Karpas-422 (cell line): ENCODE data around the gene HS3ST6. TPM values are rescaled to one million over a fixed set of nuclear protein-coding genes. Genes with fewer than 3 reads are reported as not detected.
A peak's percentile ranks its signal among the peaks of the same experiment; 100 is the strongest.

ENCODE experiments used
- DNase-seq: peaks from one replicate; pipeline ENCODE4 v3.0.0-alpha.2; 2015
- H2AFZ ChIP-seq: fragments of 200-600 bp; sonication (generic); 2 replicates; pipeline ENCODE4 v1.6.1; 2014; ENCODE audit warnings: antibody characterized with exemption, low read length, mixed read lengths
- H3K27ac ChIP-seq: fragments of 200-600 bp; sonication (generic); 2 replicates; pipeline ENCODE4 v1.5.1; 2014; ENCODE audit warnings: mild to moderate bottlenecking, low read length, moderate library complexity
- H3K27me3 ChIP-seq: fragments of 200-600 bp; sonication (generic); 2 replicates; pipeline ENCODE4 v1.6.1; 2014; ENCODE audit warnings: low read length, mixed read lengths
- H3K36me3 ChIP-seq: fragments of 200-600 bp; sonication (generic); 2 replicates; pipeline ENCODE4 v1.6.1; 2014; ENCODE audit warnings: low read length, mixed read lengths; ENCODE audit not compliant: insufficient read depth
- H3K4me1 ChIP-seq: fragments of 200-600 bp; sonication (generic); 2 replicates; pipeline ENCODE4 v1.6.1; 2014; ENCODE audit warnings: mild to moderate bottlenecking, low read length, mixed read lengths
- H3K4me2 ChIP-seq: fragments of 200-600 bp; sonication (generic); 2 replicates; pipeline ENCODE4 v1.6.1; 2014; ENCODE audit warnings: low read length, low read depth, mild to moderate bottlenecking; ENCODE audit not compliant: poor library complexity, severe bottlenecking
- H3K4me3 ChIP-seq: fragments of 200-600 bp; sonication (generic); 2 replicates; pipeline ENCODE4 v1.5.1; 2014; ENCODE audit warnings: mild to moderate bottlenecking, antibody characterized with exemption, low read length, mixed read lengths
- H3K79me2 ChIP-seq: fragments of 200-600 bp; sonication (generic); 2 replicates; pipeline ENCODE4 v1.6.1; 2014; ENCODE audit warnings: mild to moderate bottlenecking, low read length, mixed read lengths
- H3K9ac ChIP-seq: fragments of 200-600 bp; sonication (generic); 2 replicates; pipeline ENCODE4 v1.6.0; 2014; ENCODE audit warnings: low read length
- H3K9me2 ChIP-seq: fragments of 200-600 bp; sonication (generic), shearing (Covaris generic); replicated peaks from 2 replicates; pipeline ENCODE4 v1.6.0; 2014; ENCODE audit warnings: mild to moderate bottlenecking, low read length, moderate library complexity; ENCODE audit not compliant: insufficient read depth
- H3K9me3 ChIP-seq: fragments of 300-700, 200-600 bp; sonication (generic); 2 replicates; pipeline ENCODE4 v1.6.1; 2014; ENCODE audit warnings: low read length, mixed read lengths
- H4K20me1 ChIP-seq: fragments of 200-600 bp; sonication (generic); 2 replicates; pipeline ENCODE4 v1.6.1; 2014; ENCODE audit warnings: mild to moderate bottlenecking, antibody characterized with exemption, low read length, low read depth; ENCODE audit not compliant: insufficient read depth
- total RNA-seq: library from RNA; depleted of rRNA; stranded (reverse); fragments of >200 nt; shearing (Covaris generic); gene quantifications from 2 replicates; pipeline ENCODE4 v1.2.3, GENCODE V29; 2014; ENCODE audit warnings: low replicate concordance

The HS3ST6 gene
- total RNA-seq, 1 experiment from 2014 or later = not detected

DNA sequence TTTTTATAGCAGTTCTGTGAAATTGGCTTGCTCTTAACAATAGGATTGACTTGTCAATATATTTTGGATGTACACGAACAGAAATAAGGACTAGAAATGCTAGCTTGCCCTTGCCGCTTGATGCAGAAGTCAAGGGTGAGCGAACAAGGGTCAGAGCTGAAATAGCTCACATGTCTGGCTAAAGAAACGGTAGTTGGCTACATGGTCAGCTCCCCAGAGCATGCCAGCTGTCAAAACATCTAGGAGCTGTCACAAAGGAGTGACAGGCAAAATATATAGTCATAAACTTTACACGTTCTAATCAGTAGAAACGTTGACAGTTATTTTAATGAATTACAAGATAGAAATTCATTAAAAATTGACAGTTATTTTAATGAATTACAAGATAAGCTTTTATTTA, 43.4 kb downstream of the HS3ST6 start:
- Histone ChIP-seq H3K4me1 (no peaks in the 10 kb centered on the region), H3K4me3 (no peak overlapping the region), H4K20me1 (no peaks in the 10 kb centered on the region), H3K9me2 (no peaks in the 10 kb centered on the region), H3K79me2 (no peaks in the 10 kb centered on the region), H2AFZ (no peak overlapping the region), H3K36me3 (no peaks in the 10 kb centered on the region), H3K4me2 (no peak overlapping the region), H3K9ac (no peak overlapping the region), H3K27me3 (no peaks in the 10 kb centered on the region), H3K27ac (no peak overlapping the region), H3K9me3 (no peaks in the 10 kb centered on the region)
- DNase-seq = no peak

- H3K27me3 ChIP-seq = no peaks in the 10 kb centered on the region
- no peak within 1 kb of the TSS for H3K4me2 ChIP-seq
- no peaks in the 10 kb centered on the region for H3K9me3 ChIP-seq
- H3K79me2 ChIP-seq = no peaks in the 10 kb centered on the region
- H3K36me3 ChIP-seq = no peaks in the 10 kb centered on the region
- no peak within 1 kb of the TSS for H3K4me3 ChIP-seq
- H3K27ac ChIP-seq = no peak within 1 kb of the TSS
- no peak within 1 kb of the TSS for H3K9ac ChIP-seq
- no peak for DNase-seq
- H4K20me1 ChIP-seq = no peaks in the 10 kb centered on the region
- no peaks in the 10 kb centered on the region for H3K4me1 ChIP-seq
- H3K9me2 ChIP-seq = no peaks in the 10 kb centered on the region
- no peak within 1 kb of the TSS for H2AFZ ChIP-seq
Observed at GRCh38 chr16:1871974-1872635, 46.1 kb downstream of the HS3ST6 start, which contains the start of gene MEIOB. TSS of gene MEIOB (minus strand) at chr16:1872164. CDS start at chr16:1868175, 3,989 bp downstream.

DNA sequence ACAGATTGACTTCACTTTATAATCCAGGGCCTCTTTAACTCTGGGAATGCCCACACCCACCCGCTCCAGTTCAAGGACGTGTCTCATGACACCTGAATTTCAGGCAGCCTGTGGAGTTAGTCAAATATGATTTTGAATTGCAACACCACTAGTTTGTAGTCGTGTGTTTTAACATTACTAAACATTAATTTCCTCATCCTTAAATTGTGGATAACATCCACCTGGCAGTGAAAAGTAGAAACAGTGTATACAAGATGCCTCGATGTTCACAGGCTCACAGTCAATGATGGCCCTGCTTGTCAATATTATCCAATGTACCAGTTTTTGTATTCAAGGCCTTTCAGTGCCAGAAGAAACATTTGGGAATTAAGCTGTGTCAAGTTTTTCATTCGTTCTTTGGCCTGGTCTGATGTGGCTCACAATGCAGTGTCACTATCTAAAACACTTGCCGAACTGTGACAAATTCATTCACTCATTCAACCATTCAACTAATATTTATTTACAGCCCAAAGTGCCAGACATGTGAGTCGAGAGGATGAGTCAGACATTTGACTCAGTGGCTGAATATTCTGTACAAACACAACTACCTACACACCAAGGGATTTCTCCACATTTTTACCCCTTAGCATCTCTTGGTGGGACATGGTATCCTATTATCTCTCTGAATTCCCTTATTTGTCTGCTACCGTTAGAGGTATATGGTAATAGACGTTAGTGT, 47.7 kb downstream of the HS3ST6 start:
- Histone ChIP-seq H3K4me2 (no peak overlapping the region), H3K4me1 (no peaks in the 10 kb centered on the region), H3K9me3 (no peaks in the 10 kb centered on the region), H3K9ac (no peak overlapping the region), H3K36me3 (no peaks in the 10 kb centered on the region), H4K20me1 (no peaks in the 10 kb centered on the region), H3K9me2 (no peaks in the 10 kb centered on the region), H3K27me3 (no peaks in the 10 kb centered on the region), H3K27ac (no peak overlapping the region), H3K79me2 (no peaks in the 10 kb centered on the region), H3K4me3 (no peak overlapping the region), H2AFZ (no peak overlapping the region)
- no peak for DNase-seq

GRCh38 chr16:1865902-1866690, 52.1 kb downstream of the HS3ST6 start:
- DNase-seq = no peak
- H3K79me2 ChIP-seq = no peaks in the 10 kb centered on the region

GRCh38 chr16:1863681-1864460, 54.3 kb downstream of the HS3ST6 start:
- no peaks in the 10 kb centered on the region for H3K9me2 ChIP-seq
- no peak overlapping the region for H3K4me3 ChIP-seq
- H3K4me1 ChIP-seq = peaks cover 3% of the 10 kb centered on the region; the same call in 1 of the 2 replicates
- H3K4me2 ChIP-seq = no peak overlapping the region
- no peak overlapping the region for H3K27ac ChIP-seq
- no peak overlapping the region for H2AFZ ChIP-seq
- H3K9ac ChIP-seq = no peak overlapping the region
- H3K36me3 ChIP-seq = no peaks in the 10 kb centered on the region
- H3K9me3 ChIP-seq = no peaks in the 10 kb centered on the region
- no peaks in the 10 kb centered on the region for H3K27me3 ChIP-seq
- DNase-seq = peak; percentile 78
- H4K20me1 ChIP-seq = no peaks in the 10 kb centered on the region
- H3K79me2 ChIP-seq = no peaks in the 10 kb centered on the region

More at GRCh38 chr16:1865902-1866690, 52.1 kb downstream of the HS3ST6 start:
- H3K36me3 ChIP-seq = no peaks in the 10 kb centered on the region
- no peak overlapping the region for H3K4me2 ChIP-seq
- H2AFZ ChIP-seq = no peak overlapping the region
- H3K27ac ChIP-seq = no peak overlapping the region
- no peaks in the 10 kb centered on the region for H3K9me2 ChIP-seq
- peaks cover 3% of the 10 kb centered on the region; the same call in 1 of the 2 replicates for H3K4me1 ChIP-seq
- H4K20me1 ChIP-seq = no peaks in the 10 kb centered on the region
- no peaks in the 10 kb centered on the region for H3K27me3 ChIP-seq
- no peak overlapping the region for H3K9ac ChIP-seq
- no peak overlapping the region for H3K4me3 ChIP-seq
- H3K9me3 ChIP-seq = no peaks in the 10 kb centered on the region

- H3K27me3 ChIP-seq = no peaks in the 10 kb centered on the region
- no peaks in the 10 kb centered on the region for H3K79me2 ChIP-seq
- no peak overlapping the region for H3K4me3 ChIP-seq
- DNase-seq = no peak
- no peak overlapping the region for H3K27ac ChIP-seq
- H3K9ac ChIP-seq = no peak overlapping the region
- no peaks in the 10 kb centered on the region for H3K36me3 ChIP-seq
- no peaks in the 10 kb centered on the region for H3K9me3 ChIP-seq
- peaks cover 3% of the 10 kb centered on the region; the same call in 1 of the 2 replicates for H3K4me1 ChIP-seq
- no peak overlapping the region for H3K4me2 ChIP-seq
- H4K20me1 ChIP-seq = no peaks in the 10 kb centered on the region
- no peaks in the 10 kb centered on the region for H3K9me2 ChIP-seq
- H2AFZ ChIP-seq = no peak overlapping the region
Observed at GRCh38 chr16:1862394-1862793, 55.8 kb downstream of the HS3ST6 start.

DNA sequence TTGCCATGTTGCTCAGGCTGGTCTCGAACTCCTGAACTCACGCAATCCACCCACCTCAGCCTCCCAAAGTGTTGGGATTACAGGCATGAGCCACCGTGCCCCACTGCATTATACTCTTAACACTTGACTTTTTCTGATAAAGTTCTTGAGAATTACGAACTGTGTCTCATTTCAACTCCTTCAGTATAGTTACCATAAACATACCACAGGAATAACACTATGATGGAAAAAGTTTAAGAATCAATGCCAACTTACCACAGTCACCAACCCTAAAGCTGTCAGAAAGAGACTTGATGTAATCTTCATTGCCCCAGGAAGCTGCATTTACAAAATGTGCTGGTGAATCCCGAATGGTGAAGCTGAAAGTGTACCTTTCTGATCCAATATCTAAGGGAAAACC, 56.5 kb downstream of the HS3ST6 start:
- H3K9ac ChIP-seq = no peak overlapping the region
- no peak overlapping the region for H3K4me2 ChIP-seq
- no peaks in the 10 kb centered on the region for H3K9me2 ChIP-seq
- H3K4me1 ChIP-seq = peaks cover 3% of the 10 kb centered on the region; the same call in 1 of the 2 replicates
- H3K27me3 ChIP-seq = no peaks in the 10 kb centered on the region
- no peaks in the 10 kb centered on the region for H3K9me3 ChIP-seq
- no peaks in the 10 kb centered on the region for H4K20me1 ChIP-seq
- no peak overlapping the region for H3K27ac ChIP-seq
- H3K4me3 ChIP-seq = no peak overlapping the region
- H3K36me3 ChIP-seq = no peaks in the 10 kb centered on the region
- no peaks in the 10 kb centered on the region for H3K79me2 ChIP-seq
- no peak for DNase-seq
- H2AFZ ChIP-seq = no peak overlapping the region
